Fibroblast of villous mesenchyme (primary cell): ENCODE results near the gene ITIH5. TPM values are rescaled to one million over a fixed set of nuclear protein-coding genes. Genes with fewer than 3 reads are reported as not detected.
"Not testable (repeated sequence)": the region's sequence is repeated elsewhere in the genome, so short reads cannot be mapped to it uniquely, and the experiment has no call there.

Experiments used
- DNase-seq: peaks from one replicate; pipeline ENCODE4 v3.0.0-alpha.2; 2010; ENCODE audit warnings: low read depth
- H3K4me3 ChIP-seq: 2 replicates; pipeline ENCODE4 v1.5.1; 2011; ENCODE audit warnings: low read depth, mild to moderate bottlenecking, low read length
- total RNA-seq: library from RNA; depleted of rRNA; stranded (reverse); fragments of >200 nt; gene quantifications from 2 replicates; pipeline ENCODE4 v1.2.3, GENCODE V29; 2012
- TF ChIP-seq, protein P1 (sequence below): IDR thresholded peaks from 2 replicates; pipeline ENCODE4 v1.5.1; 2012; ENCODE audit warnings: low read depth, mild to moderate bottlenecking, low read length; ENCODE audit not compliant: insufficient read depth

Gene ITIH5
- total RNA-seq, 1 donor: 0.43 TPM

DNA sequence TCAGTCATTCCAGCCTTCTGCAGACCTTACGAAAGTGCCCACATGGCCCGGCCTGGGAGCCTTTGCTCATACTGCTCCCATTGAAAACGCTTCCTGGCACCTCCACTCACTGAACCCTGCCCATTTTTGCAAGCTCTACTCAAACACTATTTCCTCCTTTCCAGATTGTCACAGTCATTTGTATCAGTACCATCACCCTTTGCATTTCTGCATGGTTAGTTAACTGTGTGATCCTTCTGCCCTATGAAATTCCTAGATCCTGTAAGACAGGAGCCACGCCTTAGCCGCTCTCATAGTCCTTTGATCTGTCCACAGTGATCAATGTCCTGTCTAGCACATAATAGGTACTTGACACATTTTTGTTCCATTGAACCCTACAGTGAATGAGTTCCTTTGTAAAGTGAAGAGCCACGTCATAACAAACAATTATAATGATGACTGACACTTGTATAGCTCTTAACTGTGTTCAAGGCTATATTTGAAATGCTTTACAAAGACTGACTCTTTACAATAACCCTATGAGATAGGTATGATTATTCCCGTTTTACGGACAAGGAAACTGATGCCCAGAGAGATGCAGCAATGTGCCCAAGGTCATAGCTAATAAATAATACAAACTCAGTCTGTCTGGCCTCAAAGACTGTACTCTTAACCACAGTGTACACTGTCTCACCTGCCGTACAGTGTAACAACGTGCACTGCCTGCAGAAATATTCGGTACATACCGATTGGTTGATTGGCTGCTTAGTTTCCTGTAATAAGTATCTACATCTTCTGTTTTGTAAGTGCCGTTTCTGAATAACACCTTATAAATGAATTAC lies 19.8 kb upstream of the ITIH5 start:
- TF ChIP-seq, protein P1, sequence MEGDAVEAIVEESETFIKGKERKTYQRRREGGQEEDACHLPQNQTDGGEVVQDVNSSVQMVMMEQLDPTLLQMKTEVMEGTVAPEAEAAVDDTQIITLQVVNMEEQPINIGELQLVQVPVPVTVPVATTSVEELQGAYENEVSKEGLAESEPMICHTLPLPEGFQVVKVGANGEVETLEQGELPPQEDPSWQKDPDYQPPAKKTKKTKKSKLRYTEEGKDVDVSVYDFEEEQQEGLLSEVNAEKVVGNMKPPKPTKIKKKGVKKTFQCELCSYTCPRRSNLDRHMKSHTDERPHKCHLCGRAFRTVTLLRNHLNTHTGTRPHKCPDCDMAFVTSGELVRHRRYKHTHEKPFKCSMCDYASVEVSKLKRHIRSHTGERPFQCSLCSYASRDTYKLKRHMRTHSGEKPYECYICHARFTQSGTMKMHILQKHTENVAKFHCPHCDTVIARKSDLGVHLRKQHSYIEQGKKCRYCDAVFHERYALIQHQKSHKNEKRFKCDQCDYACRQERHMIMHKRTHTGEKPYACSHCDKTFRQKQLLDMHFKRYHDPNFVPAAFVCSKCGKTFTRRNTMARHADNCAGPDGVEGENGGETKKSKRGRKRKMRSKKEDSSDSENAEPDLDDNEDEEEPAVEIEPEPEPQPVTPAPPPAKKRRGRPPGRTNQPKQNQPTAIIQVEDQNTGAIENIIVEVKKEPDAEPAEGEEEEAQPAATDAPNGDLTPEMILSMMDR: no peak
- no peak for DNase-seq
- no peak overlapping the region for H3K4me3 ChIP-seq

DNA sequence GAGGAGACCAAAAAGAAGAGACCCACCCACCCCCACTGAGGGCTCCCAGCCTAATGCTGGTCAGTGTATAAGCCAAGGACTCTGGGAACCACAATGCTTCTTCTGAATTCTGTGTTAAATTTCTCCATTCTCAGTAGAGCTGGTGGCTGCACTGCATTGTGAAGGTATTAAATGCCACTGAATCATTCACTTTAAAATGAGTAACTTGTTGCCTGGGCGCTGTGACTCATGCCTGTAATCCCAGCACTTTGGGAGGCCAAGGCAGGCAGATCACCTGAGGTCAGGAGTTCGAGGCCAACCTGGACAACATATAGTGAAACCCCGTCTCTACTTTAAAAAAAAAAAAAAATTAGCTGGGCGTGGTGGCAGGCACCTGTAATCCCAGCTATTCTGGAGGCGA lies 13.3 kb upstream of the ITIH5 start:
- H3K4me3 ChIP-seq, DNase-seq: not testable (repeated sequence)

DNA sequence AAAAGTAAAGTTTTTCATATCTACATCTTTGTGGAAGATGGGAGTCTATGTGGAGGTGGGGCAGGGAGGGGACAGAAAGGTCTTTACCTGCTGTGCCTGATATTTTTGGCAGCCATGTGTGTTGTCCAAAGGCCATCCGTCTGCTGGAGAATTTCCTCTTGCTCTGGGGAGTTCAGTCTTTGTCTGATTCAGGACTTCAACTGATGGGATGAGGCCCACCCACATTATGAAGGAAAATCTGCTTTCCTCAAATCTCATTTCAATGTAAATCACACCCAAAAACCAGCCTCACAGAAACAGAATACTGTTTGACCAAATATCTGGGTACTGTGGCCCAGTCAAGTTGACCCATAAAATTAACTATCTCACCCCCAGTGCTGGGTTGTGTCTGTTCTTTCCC lies 12.5 kb upstream of the ITIH5 start:
- TF ChIP-seq, protein P1: no peak
- DNase-seq: no peak
- no peak overlapping the region for H3K4me3 ChIP-seq

DNA sequence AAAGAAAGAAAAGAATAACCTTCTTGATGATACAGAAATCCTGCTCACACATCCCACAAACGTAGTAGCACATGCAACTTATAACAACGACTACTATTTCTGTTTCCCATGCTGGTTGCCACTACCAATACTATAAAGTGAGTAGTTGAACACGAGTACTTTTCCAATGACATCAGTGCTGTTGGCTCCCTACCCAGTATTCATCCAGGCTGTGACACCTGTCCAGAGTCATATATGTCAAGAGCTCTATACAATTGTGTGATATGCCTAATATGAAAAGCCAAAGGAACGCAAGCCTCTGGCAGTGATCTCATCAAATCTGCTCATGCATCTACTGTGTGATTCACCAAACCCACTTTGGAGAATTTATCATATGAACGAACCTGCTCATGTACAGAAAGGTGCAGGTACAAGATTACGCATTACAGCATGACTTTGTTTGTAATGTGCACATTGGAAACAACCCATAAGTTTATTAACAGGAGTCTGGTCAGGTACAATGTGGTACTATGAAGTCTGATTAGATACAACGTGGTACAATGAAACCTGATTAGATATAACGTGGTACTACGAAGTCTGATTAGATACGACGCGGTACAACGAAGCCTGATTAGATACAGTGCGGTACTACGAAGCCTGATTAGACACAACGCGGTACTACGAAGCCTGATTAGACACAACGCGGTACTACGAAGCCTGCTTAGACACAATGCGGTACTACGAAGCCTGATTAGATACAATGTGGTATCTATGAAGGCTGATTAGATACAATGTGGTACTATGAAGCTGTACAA lies 5.8 kb upstream of the ITIH5 start:
- no peak for DNase-seq
- TF ChIP-seq, protein P1: no peak

DNA sequence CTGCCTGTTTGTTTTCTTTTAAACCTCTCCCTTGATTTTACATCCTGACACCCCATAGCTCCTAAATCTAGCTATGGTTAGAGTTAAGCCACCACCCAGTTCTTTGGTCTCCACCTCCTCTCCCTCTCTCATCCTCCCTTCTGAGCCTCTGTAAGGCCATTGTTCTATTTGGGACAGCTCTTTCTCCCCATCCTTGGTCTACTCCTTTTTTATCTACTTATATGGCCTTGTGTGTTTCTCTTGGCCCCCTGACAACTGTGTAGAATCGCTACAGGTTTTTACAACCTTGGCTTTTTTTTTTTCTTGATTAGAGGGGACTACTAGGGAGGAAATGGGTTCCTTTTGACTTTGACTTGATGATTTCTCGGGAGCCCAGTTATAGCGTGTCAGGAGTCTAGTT lies 3.4 kb upstream of the ITIH5 start:
- H3K4me3 ChIP-seq: no peak overlapping the region
- no peak for DNase-seq
- TF ChIP-seq, protein P1: no peak

More for the DNA sequence above, 5.8 kb upstream of the ITIH5 start:
- H3K4me3 ChIP-seq: no peak overlapping the region

DNA sequence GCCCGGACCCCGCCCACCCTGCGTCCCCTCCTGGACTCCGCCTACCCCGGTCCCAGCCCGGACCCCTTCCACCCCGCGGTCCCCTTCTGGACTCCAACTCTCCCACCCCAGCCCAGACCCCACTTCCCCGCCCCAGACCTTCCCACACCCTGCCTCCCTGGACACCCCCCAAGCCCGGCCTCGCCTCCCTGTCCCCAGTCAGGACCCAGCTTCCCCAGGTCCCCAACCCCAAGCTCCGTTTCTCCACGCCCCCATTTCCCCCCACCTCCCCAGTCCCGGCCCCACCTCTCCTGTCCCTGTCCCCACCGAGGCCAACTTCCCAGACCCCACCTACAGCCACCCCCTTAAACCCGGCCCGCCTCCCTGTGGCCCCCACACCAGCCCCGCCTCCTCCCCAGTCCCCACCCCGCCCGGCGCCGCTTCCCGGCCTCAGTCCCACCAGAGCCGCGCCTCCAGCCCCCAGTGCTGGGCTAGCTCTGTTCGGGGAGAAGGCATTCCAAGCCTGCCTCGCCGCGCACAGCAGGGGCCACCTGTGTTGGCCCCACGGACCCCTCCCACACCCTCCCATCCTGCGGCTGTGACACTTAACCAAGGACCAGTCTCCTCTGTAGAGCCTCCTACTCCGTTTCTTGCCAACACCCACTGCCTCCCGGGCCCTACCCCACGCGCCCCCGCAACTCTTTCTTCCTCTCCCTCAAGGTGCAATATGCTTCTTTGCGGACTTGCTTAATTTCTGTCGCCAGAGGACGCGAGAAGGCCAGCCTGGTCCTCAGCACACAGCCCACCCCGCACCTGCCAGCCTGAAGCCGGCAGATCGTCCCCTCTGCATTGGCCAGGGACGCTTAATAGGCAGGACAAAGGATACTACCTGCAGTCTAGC lies 736 bp upstream of the ITIH5 start:
- H3K4me3 ChIP-seq: no peak overlapping the region
- TF ChIP-seq, protein P1: no peak
- DNase-seq: no peak
